PC-9 (cell line): ENCODE data around the gene RELA. TPM values are rescaled to one million over a fixed set of nuclear protein-coding genes. Genes with fewer than 3 reads are reported as not detected.

ENCODE experiments used
- BruUV-seq: library from RNA; stranded (reverse); fragments of 400-500 nt; replicated peaks from 2 replicates; lab custom pipeline; 2021; lab: Mats Ljungman, UMichigan
- CTCF ChIA-PET: fragments of 300-600 bp; sonication (Branson Sonifier 250); formaldehyde crosslinking; loops from one replicate; lab custom pipeline; 2022; ENCODE audit warnings: antibody characterized with exemption; lab: Charles Lee
- POLR2A ChIA-PET: fragments of 300-600 bp; sonication (Branson Sonifier 250); formaldehyde crosslinking; loops from one replicate; lab custom pipeline; 2022; ENCODE audit warnings: antibody characterized with exemption; ENCODE audit not compliant: unreplicated experiment; lab: Charles Lee
- DNase-seq, 2 experiments: peaks; one replicate each; pipeline versions ENCODE4 v3.0.0 to v3.0.0-alpha.2; 2015 to 2022; ENCODE audit warnings: mixed read lengths in 1 of 2
- H2AFZ ChIP-seq: fragments of 200-600 bp; sonication (generic); 2 replicates; pipeline ENCODE4 v1.8.1; 2017; ENCODE audit warnings: antibody characterized with exemption
- H3F3A ChIP-seq: fragments of 200-600 bp; sonication (generic); 2 replicates; pipeline ENCODE4 v1.8.1; 2017; ENCODE audit warnings: antibody characterized with exemption, mild to moderate bottlenecking, low read depth; ENCODE audit not compliant: insufficient read depth
- H3K27ac ChIP-seq: fragments of 200-600 bp; sonication (generic); 2 replicates; pipeline ENCODE4 v1.6.1; 2016; ENCODE audit warnings: mixed run types
- H3K27me3 ChIP-seq: fragments of 200-600 bp; sonication (generic); 2 replicates; pipeline ENCODE4 v1.6.1; 2016; ENCODE audit warnings: low read depth, mixed run types; ENCODE audit not compliant: insufficient read depth
- H3K36me3 ChIP-seq: fragments of 200-600 bp; sonication (generic); 2 replicates; pipeline ENCODE4 v1.6.1; 2016; ENCODE audit warnings: low read depth, mixed run types
- H3K4me1 ChIP-seq: fragments of 200-600 bp; sonication (generic); replicated peaks from 2 replicates; pipeline ENCODE4 v1.6.1; 2016; ENCODE audit warnings: mixed run types; ENCODE audit not compliant: insufficient read depth
- H3K4me2 ChIP-seq: fragments of 200-600 bp; sonication (generic); 2 replicates; pipeline ENCODE4 v1.6.1; 2017; ENCODE audit warnings: mixed run types
- H3K4me3 ChIP-seq: fragments of 200-600 bp; sonication (generic); 2 replicates; pipeline ENCODE4 v1.6.1; 2016; ENCODE audit warnings: mixed run types
- H3K79me2 ChIP-seq: fragments of 200-600 bp; sonication (generic); 2 replicates; pipeline ENCODE4 v1.6.1; 2017; ENCODE audit warnings: low read depth, mixed run types
- H3K9me2 ChIP-seq: fragments of 200-600 bp; sonication (generic); 2 replicates; pipeline ENCODE4 v1.8.1; 2017; ENCODE audit warnings: mild to moderate bottlenecking; ENCODE audit not compliant: insufficient read depth
- H3K9me3 ChIP-seq: fragments of 200-600 bp; sonication (generic); 2 replicates; pipeline ENCODE4 v1.8.1; 2016; ENCODE audit warnings: low read depth; ENCODE audit not compliant: insufficient read depth
- H4K20me1 ChIP-seq: fragments of 200-600 bp; sonication (generic); 2 replicates; pipeline ENCODE4 v1.8.1; 2017; ENCODE audit not compliant: insufficient read depth
- EZH2 ChIP-seq: fragments of 200-600 bp; sonication (generic); IDR thresholded peaks from 2 replicates; pipeline ENCODE4 v1.8.0; 2017; ENCODE audit warnings: antibody characterized with exemption, low read depth
- intact Hi-C: fragments of 100-400 bp; cut with micrococcal nuclease; formaldehyde crosslinking; loops from one replicate; pipeline ENCODE4 v1.10.0; 2022; ENCODE audit not compliant: unreplicated experiment
- total RNA-seq: library from RNA; stranded (reverse); gene quantifications from 2 replicates; pipeline ENCODE4 v1.2.3, GENCODE V29; 2021
- TF ChIP-seq, protein P1 (sequence below): fragments of 200-600 bp; sonication (generic); conservative IDR thresholded peaks from 2 replicates; pipeline ENCODE4 v1.6.1; 2017; ENCODE audit warnings: mixed run types, antibody characterized with exemption, mild to moderate bottlenecking, moderate library complexity

The RELA gene
- total RNA-seq, 1 experiment from 2014 or later, result 86.8 TPM

DNA sequence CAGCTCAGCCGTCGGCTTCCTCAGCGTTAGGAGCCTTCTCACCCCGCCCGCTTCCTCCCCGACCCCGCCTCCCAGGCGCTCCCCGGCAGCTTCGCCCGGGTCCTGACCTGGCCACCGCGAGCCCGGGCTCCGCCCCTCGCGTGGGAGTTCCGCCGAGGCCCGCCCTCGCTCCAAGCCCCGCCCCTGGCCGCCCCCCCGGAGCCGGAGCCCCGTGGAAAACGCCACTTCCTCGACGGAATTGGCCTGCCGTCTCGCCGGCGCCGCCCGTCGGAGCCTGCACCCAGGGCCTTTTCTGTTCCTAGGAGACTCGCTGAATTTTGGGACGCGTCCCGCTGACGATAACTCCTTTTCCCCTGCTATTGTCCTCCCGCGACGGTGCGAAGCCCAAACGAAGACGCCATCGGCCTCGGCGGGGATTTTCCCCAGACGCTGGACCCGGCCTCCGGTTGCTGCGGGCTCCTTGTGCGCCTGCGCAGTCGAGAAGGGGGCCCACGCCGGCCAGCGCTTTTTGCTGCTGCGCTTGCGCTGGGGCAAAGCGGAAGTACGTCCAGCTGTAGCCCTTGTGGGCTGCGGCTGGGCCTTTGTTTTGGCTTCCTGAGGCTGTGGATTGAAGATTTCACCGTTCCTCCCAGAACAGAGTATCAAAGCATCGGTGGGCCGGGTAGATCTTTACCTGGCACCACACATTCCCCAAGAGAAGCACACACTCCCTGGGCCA is 10.0 kb downstream of the RELA start:
- Histone ChIP-seq H2AFZ (peak overlapping the region; percentile 68), H3K79me2 (no peaks in the 10 kb centered on the region), H4K20me1 (no peaks in the 10 kb centered on the region), H3K9me2 (no peaks in the 10 kb centered on the region), H3K4me3 (peak overlapping the region; percentile 64), H3K27ac (peak overlapping the region; percentile 76), H3F3A (peaks cover 51% of the 10 kb centered on the region), H3K27me3 (no peaks in the 10 kb centered on the region), H3K36me3 (peaks cover 8% of the 10 kb centered on the region; the same call in 1 of the 2 replicates), H3K4me2 (peak overlapping the region; percentile 76), H3K4me1 (peaks cover 35% of the 10 kb centered on the region), H3K9me3 (no peaks in the 10 kb centered on the region)
- TF ChIP-seq, protein P1, sequence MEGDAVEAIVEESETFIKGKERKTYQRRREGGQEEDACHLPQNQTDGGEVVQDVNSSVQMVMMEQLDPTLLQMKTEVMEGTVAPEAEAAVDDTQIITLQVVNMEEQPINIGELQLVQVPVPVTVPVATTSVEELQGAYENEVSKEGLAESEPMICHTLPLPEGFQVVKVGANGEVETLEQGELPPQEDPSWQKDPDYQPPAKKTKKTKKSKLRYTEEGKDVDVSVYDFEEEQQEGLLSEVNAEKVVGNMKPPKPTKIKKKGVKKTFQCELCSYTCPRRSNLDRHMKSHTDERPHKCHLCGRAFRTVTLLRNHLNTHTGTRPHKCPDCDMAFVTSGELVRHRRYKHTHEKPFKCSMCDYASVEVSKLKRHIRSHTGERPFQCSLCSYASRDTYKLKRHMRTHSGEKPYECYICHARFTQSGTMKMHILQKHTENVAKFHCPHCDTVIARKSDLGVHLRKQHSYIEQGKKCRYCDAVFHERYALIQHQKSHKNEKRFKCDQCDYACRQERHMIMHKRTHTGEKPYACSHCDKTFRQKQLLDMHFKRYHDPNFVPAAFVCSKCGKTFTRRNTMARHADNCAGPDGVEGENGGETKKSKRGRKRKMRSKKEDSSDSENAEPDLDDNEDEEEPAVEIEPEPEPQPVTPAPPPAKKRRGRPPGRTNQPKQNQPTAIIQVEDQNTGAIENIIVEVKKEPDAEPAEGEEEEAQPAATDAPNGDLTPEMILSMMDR, result no peak
- no peak for TF ChIP-seq EZH2
- peak; percentile 82 to 98 for DNase-seq
- intact Hi-C loops, result loop anchor here (2.0 to 5.0 kb wide), 3 partner anchors 14 to 360 kb away; partner anchors contain the start of genes CST6, PCNX3 and SIPA1
- ChIA-PET CTCF (interaction anchor here (0.6 kb wide), 2 partner anchors 139 to 238 kb away, joined by 3 read pairs; partner anchors contain the start of gene CCDC85B), POLR2A (interaction anchor here (0.5 to 1.0 kb wide), 6 partner anchors 10 to 207 kb away, joined by 3 to 16 read pairs (median 4); partner anchors contain the start of genes KAT5 and SIPA1)
- BruUV-seq, result TSS peak; percentile 85

DNA sequence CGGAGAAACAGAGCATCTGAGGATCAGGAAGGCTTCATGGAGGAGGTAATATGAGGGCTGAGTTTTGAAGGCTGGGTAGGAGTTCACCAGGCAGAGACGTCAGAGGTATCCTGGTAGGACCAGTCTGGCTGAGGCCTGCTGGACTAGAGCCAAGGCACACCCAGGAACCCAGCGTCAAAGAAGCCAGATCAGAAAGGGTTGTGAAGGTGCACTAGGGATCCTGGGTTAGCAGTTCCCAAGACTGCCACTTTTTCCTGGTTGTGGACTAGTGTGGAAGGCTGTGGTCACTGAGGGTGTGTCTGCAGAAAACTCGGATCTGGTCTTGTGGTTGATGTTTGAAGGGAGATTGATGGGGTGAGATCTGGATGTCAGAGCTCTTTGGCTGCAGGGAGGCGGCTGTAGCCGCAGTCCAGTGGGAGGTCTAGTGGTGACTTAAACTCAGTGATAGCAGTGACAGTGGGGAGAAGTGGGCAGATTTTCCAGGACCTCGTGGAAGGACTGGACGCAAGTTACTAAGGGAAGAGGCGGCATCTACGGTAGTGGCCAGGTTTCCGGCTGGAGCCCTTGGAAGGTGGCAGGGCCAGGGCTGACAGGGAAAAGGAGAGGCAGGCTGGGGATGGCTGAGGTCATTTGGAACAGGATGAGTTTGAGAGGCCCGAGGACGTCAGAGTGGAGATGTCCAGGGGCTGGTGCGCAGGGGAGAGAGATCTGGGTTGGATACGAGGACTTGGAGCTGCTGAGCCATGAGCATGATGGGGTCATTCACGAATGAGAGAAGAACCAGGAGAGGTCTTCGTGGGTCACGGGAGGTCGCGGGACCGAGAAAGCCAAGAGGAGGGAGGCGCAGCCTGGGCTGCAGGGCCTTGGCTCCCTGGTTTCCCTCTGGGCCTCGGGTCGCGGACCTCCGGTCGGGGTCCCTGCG is 10.9 kb downstream of the RELA start:
- Histone ChIP-seq H3K27ac (peak overlapping the region; percentile 76), H4K20me1 (no peaks in the 10 kb centered on the region), H3K9me3 (no peaks in the 10 kb centered on the region), H2AFZ (peak overlapping the region; percentile 68; the same call in 1 of the 2 replicates), H3K27me3 (no peaks in the 10 kb centered on the region), H3K4me3 (peak overlapping the region; percentile 64; the same call in 1 of the 2 replicates), H3K79me2 (no peaks in the 10 kb centered on the region), H3K9me2 (no peaks in the 10 kb centered on the region), H3K4me1 (peaks cover 35% of the 10 kb centered on the region), H3K4me2 (peak overlapping the region; percentile 76), H3F3A (peaks cover 51% of the 10 kb centered on the region), H3K36me3 (0 out of 2 replicates have a peak, but pooled peaks cover 3% of the 10 kb centered on the region)
- POLR2A ChIA-PET, result interaction anchor here (0.6 to 0.8 kb wide), 5 partner anchors 9 to 149 kb away, joined by 3 to 6 read pairs (median 4); partner anchors contain the start of genes KAT5 and SIPA1
- BruUV-seq, result TSS peak; percentile 27
- intact Hi-C loops, result loop anchor here (2.0 to 5.0 kb wide), 3 partner anchors 13 to 360 kb away; partner anchors contain the start of genes CST6, PCNX3 and SIPA1
- TF ChIP-seq EZH2, result no peak
- TF ChIP-seq, protein P1, result no peak
- peak; percentile 79 to 82 for DNase-seq
- CTCF ChIA-PET, result interaction anchor here (0.6 kb wide), 1 partner anchor 239 kb away, joined by 3 read pairs; the partner anchor contains the start of gene CCDC85B

DNA sequence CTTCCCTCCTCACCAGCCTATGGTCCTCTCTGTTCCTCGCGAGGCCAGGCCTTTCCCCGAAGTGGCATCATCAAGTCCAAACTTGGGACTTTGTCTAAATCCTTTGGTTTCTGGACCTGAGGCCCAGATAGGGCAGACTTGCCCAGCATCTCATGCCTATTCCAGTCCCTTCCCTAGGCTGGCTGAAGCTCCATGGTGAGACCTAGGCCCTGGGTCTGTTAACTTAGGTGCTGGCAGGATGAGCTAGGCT is 11.5 kb downstream of the RELA start:
- Histone ChIP-seq H3K27me3 (no peaks in the 10 kb centered on the region), H3K4me2 (peak overlapping the region; percentile 76), H3K79me2 (no peaks in the 10 kb centered on the region), H3K4me1 (peaks cover 35% of the 10 kb centered on the region), H3K9me2 (no peaks in the 10 kb centered on the region), H3K27ac (peak overlapping the region; percentile 76), H3K36me3 (0 out of 2 replicates have a peak, but pooled peaks cover 3% of the 10 kb centered on the region), H3F3A (peaks cover 51% of the 10 kb centered on the region), H2AFZ (no peak overlapping the region), H3K4me3 (no peak overlapping the region), H3K9me3 (no peaks in the 10 kb centered on the region), H4K20me1 (no peaks in the 10 kb centered on the region)
- BruUV-seq, result no TSS peak
- no peak for DNase-seq
- intact Hi-C loops, result loop anchor here (5.0 kb wide), 2 partner anchors 34 to 361 kb away; partner anchors contain the start of genes CST6 and PCNX3
- TF ChIP-seq EZH2, result no peak
- TF ChIP-seq, protein P1, result no peak
- CTCF ChIA-PET, result no interaction called here
- POLR2A ChIA-PET, result interaction anchor here (0.6 to 0.7 kb wide), 2 partner anchors 13 to 69 kb away, joined by 3 to 4 read pairs; partner anchors contain the start of gene SIPA1
